PC-3 (cell line): Measurements from ENCODE around the gene TCEANC2.

Experiments used
- EZH2 ChIP-seq: fragments of 300-600 bp; sonication (generic); IDR thresholded peaks from one replicate; pipeline ENCODE4 v1.6.1; 2017; ENCODE audit warnings: antibody characterized with exemption, mild to moderate bottlenecking, low read length; ENCODE audit not compliant: unreplicated experiment
- EZH2phosphoT487 ChIP-seq: fragments of 300-600 bp; sonication (generic); IDR thresholded peaks from 2 replicates; pipeline ENCODE4 v1.6.1; 2018; ENCODE audit warnings: mild to moderate bottlenecking, antibody characterized with exemption, low read length, borderline replicate concordance

GRCh38 chr1:54007613-54008012 lies 45.8 kb upstream of the TCEANC2 start:
- no peak for TF ChIP-seq EZH2
- TF ChIP-seq EZH2phosphoT487 = no peak
